Caco-2 (cell line): ENCODE measurements around the gene OSBP. TPM values are rescaled to one million over a fixed set of nuclear protein-coding genes. Genes with fewer than 3 reads are reported as not detected.

Experiments used
- BruUV-seq: library from RNA; stranded (reverse); fragments of 400-500 nt; replicated peaks from 2 replicates; lab custom pipeline; 2021; lab: Mats Ljungman, UMichigan
- CTCF ChIA-PET: fragments of 300-600 bp; sonication (Branson Sonifier 250); formaldehyde crosslinking; loops from one replicate; lab custom pipeline; 2022; ENCODE audit warnings: antibody characterized with exemption; lab: Charles Lee
- POLR2A ChIA-PET: fragments of 300-600 bp; sonication (Branson Sonifier 250); formaldehyde crosslinking; loops from one replicate; lab custom pipeline; 2022; ENCODE audit warnings: antibody characterized with exemption; lab: Charles Lee
- DNase-seq, 2 experiments: peaks; one replicate each; pipeline versions ENCODE4 v3.0.0 to v3.0.0-alpha.2; 2020 to 2022
- H3K27me3 ChIP-seq: replicated peaks from 2 replicates; pipeline ENCODE4 v1.6.0; 2011; ENCODE audit warnings: low read length; ENCODE audit not compliant: control insufficient read depth, insufficient read depth
- H3K36me3 ChIP-seq: 2 replicates; pipeline ENCODE4 v1.5.1; 2011; ENCODE audit warnings: low read length; ENCODE audit not compliant: control insufficient read depth, insufficient read depth
- H3K4me1 ChIP-seq: fragments of 250-450 bp; sonication (Bioruptor Pico); 2 replicates; pipeline ENCODE4 v1.5.1; 2020; ENCODE audit warnings: mild to moderate bottlenecking
- H3K4me3 ChIP-seq: 2 replicates; pipeline ENCODE4 v1.5.1; 2011; ENCODE audit warnings: low read depth, mild to moderate bottlenecking, control low read depth, low read length
- H3K9me3 ChIP-seq: fragments of 250-450 bp; sonication (Bioruptor Pico); 2 replicates; pipeline ENCODE4 v1.5.1; 2020; ENCODE audit warnings: mild to moderate bottlenecking, moderate library complexity
- H3K27ac Mint-ChIP-seq: one replicate; pipeline ENCODE4 v1.8.0; 2022; ENCODE audit warnings: mixed read lengths; ENCODE audit not compliant: unreplicated experiment
- H3K27me3 Mint-ChIP-seq: one replicate; pipeline ENCODE4 v1.8.0; 2022; ENCODE audit warnings: mixed read lengths; ENCODE audit not compliant: insufficient read depth, unreplicated experiment
- H3K36me3 Mint-ChIP-seq: one replicate; pipeline ENCODE4 v1.8.0; 2022; ENCODE audit warnings: mild to moderate bottlenecking, mixed read lengths; ENCODE audit not compliant: insufficient read depth, unreplicated experiment
- H3K4me1 Mint-ChIP-seq: one replicate; pipeline ENCODE4 v1.8.0; 2022; ENCODE audit warnings: low read depth, mixed read lengths; ENCODE audit not compliant: unreplicated experiment
- H3K4me3 Mint-ChIP-seq: one replicate; pipeline ENCODE4 v1.8.0; 2022; ENCODE audit warnings: mild to moderate bottlenecking, moderate library complexity, mixed read lengths; ENCODE audit not compliant: unreplicated experiment
- H3K9me3 Mint-ChIP-seq: one replicate; pipeline ENCODE4 v1.8.0; 2022; ENCODE audit warnings: mixed read lengths; ENCODE audit not compliant: unreplicated experiment
- CTCF ChIP-seq, 2 experiments: fragments of 200-600 bp in 1 of 2; IDR thresholded peaks; 1 replicate in 1 of 2; 2 replicates in 1 of 2; pipeline versions ENCODE4 v1.5.1 to v1.8.0; 2011 to 2022; ENCODE audit warnings: antibody characterized with exemption in 1 of 2, control low read depth in 1 of 2, inconsistent platforms in 1 of 2, low read depth in 1 of 2, low read length in 1 of 2, mild to moderate bottlenecking in 1 of 2, moderate library complexity in 1 of 2; ENCODE audit not compliant: insufficient read depth in 1 of 2, severe bottlenecking in 1 of 2, unreplicated experiment in 1 of 2
- intact Hi-C: fragments of 100-400 bp; cut with micrococcal nuclease; formaldehyde crosslinking; loops from one replicate; pipeline ENCODE4 v1.10.0; 2022; ENCODE audit not compliant: unreplicated experiment
- total RNA-seq: library from RNA; stranded (reverse); gene quantifications from 2 replicates; pipeline ENCODE4 v1.2.3, GENCODE V29; 2022

The OSBP gene
- total RNA-seq, 1 experiment from 2014 or later = 67.5 TPM

- TF ChIP-seq CTCF (IDR thresholded peaks at IDR 0.05; ENCODE audit: insufficient read depth in 1 of 2, low read depth in 1 of 2, low read length in 1 of 2, severe bottlenecking in 1 of 2, unreplicated experiment in 1 of 2) = no peak
- ChIA-PET POLR2A (interaction anchor here (0.6 kb wide), 1 partner anchor 368 kb away, joined by 5 read pairs; no protein-coding TSS in a partner anchor), CTCF (no interaction called here)
- Mint-ChIP-seq H3K36me3 (peaks cover 43% of the 10 kb centered on the region), H3K4me3 (peak overlapping the region; percentile 22), H3K9me3 (no peaks in the 10 kb centered on the region), H3K4me1 (peaks cover 30% of the 10 kb centered on the region), H3K27me3 (peaks cover 7% of the 10 kb centered on the region), H3K27ac (no peak overlapping the region)
- intact Hi-C loops = loop anchor here (5.0 to 10.0 kb wide), 3 partner anchors 199 to 379 kb away; partner anchors contain the start of genes DTX4 and MRPL16
- no TSS peak for BruUV-seq
- DNase-seq = no peak
- H3K4me3 ChIP-seq = no peak overlapping the region
- peaks cover 16% of the 10 kb centered on the region for H3K4me1 ChIP-seq
- H3K36me3 ChIP-seq = no peaks in the 10 kb centered on the region
- H3K27me3 ChIP-seq = no peaks in the 10 kb centered on the region
- no peaks in the 10 kb centered on the region for H3K9me3 ChIP-seq
Measured at GRCh38 chr11:59553323-59553722, 62.3 kb downstream of the OSBP start.

GRCh38 chr11:59552844-59553243, 62.7 kb downstream of the OSBP start:
- CTCF ChIA-PET = no interaction called here
- peaks cover 21% of the 10 kb centered on the region for H3K4me1 ChIP-seq
- no peaks in the 10 kb centered on the region for H3K9me3 ChIP-seq
- Mint-ChIP-seq H3K4me1 (peaks cover 29% of the 10 kb centered on the region), H3K27me3 (peaks cover 7% of the 10 kb centered on the region), H3K4me3 (peak overlapping the region; percentile 22), H3K27ac (no peak overlapping the region), H3K36me3 (peaks cover 43% of the 10 kb centered on the region), H3K9me3 (no peaks in the 10 kb centered on the region)
- TF ChIP-seq CTCF (IDR thresholded peaks at IDR 0.05; ENCODE audit: insufficient read depth in 1 of 2, low read depth in 1 of 2, low read length in 1 of 2, severe bottlenecking in 1 of 2, unreplicated experiment in 1 of 2) = no peak
- H3K27me3 ChIP-seq = no peaks in the 10 kb centered on the region
- intact Hi-C loops = loop anchor here (5.0 to 10.0 kb wide), 3 partner anchors 199 to 378 kb away; partner anchors contain the start of genes DTX4 and MRPL16
- BruUV-seq = no TSS peak
- POLR2A ChIA-PET = no interaction called here
- DNase-seq = no peak
- no peaks in the 10 kb centered on the region for H3K36me3 ChIP-seq
- H3K4me3 ChIP-seq = no peak overlapping the region

- Histone ChIP-seq H3K4me1 (peaks cover 30% of the 10 kb centered on the region), H3K27me3 (no peaks in the 10 kb centered on the region), H3K9me3 (no peaks in the 10 kb centered on the region), H3K36me3 (no peaks in the 10 kb centered on the region), H3K4me3 (peak overlapping the region; percentile 58)
- ChIA-PET CTCF (interaction anchor here (1.0 to 1.9 kb wide), 2 partner anchors 9 to 204 kb away, joined by 4 to 7 read pairs; no protein-coding TSS in a partner anchor), POLR2A (interaction anchor here (0.8 kb wide), 1 partner anchor 9 kb away, joined by 4 read pairs; no protein-coding TSS in a partner anchor)
- no TSS peak for BruUV-seq
- Mint-ChIP-seq H3K4me1 (peaks cover 37% of the 10 kb centered on the region), H3K36me3 (peaks cover 35% of the 10 kb centered on the region), H3K4me3 (peak overlapping the region; percentile 80), H3K27ac (peak overlapping the region; percentile 100), H3K9me3 (no peaks in the 10 kb centered on the region), H3K27me3 (peaks cover 7% of the 10 kb centered on the region)
- peak; percentile 60 to 64 for DNase-seq
- intact Hi-C loops = loop anchor here (1.0 to 10.0 kb wide), 5 partner anchors 63 to 377 kb away; partner anchors contain the start of genes DTX4, MRPL16 and OSBP
- no peak for TF ChIP-seq CTCF (IDR thresholded peaks at IDR 0.05; ENCODE audit: insufficient read depth in 1 of 2, low read depth in 1 of 2, low read length in 1 of 2, severe bottlenecking in 1 of 2, unreplicated experiment in 1 of 2)
Measured at GRCh38 chr11:59551659-59552521, 63.7 kb downstream of the OSBP start.
